Hepatocyte (in vitro differentiated cells): ENCODE results near the gene TSPAN32. TPM values are rescaled to one million over a fixed set of nuclear protein-coding genes. Genes with fewer than 3 reads are reported as not detected.
"Not testable (repeated sequence)": the region's sequence is repeated elsewhere in the genome, so short reads cannot be mapped to it uniquely, and the experiment has no call there.

Experiments used
- DNase-seq: peaks from one replicate; pipeline ENCODE4 v3.0.0-alpha.2; 2016; ENCODE audit warnings: low spot score
- H2AFZ ChIP-seq: fragments of 200-600 bp; sonication (generic); 2 replicates; pipeline ENCODE4 v1.6.0; 2016; ENCODE audit warnings: antibody characterized with exemption, mild to moderate bottlenecking
- H3K27ac ChIP-seq: fragments of 200-600 bp; sonication (generic); 2 replicates; pipeline ENCODE4 v1.5.1; 2016; ENCODE audit warnings: mild to moderate bottlenecking
- H3K27me3 ChIP-seq: fragments of 200-600 bp; sonication (generic); 2 replicates; pipeline ENCODE4 v1.6.1; 2016
- H3K36me3 ChIP-seq: fragments of 200-600 bp; sonication (generic); replicated peaks from 2 replicates; pipeline ENCODE4 v1.5.1; 2016; ENCODE audit warnings: low read depth; ENCODE audit not compliant: insufficient read depth
- H3K4me1 ChIP-seq: fragments of 200-600 bp; sonication (generic); 2 replicates; pipeline ENCODE4 v1.5.1; 2016; ENCODE audit warnings: mild to moderate bottlenecking, moderate library complexity; ENCODE audit not compliant: insufficient read depth
- H3K4me2 ChIP-seq: fragments of 200-600 bp; sonication (generic); 2 replicates; pipeline ENCODE4 v1.6.0; 2016
- H3K4me3 ChIP-seq: fragments of 200-600 bp; sonication (generic); 2 replicates; pipeline ENCODE4 v1.5.1; 2016; ENCODE audit warnings: mild to moderate bottlenecking
- H3K79me2 ChIP-seq: fragments of 200-600 bp; sonication (generic); 2 replicates; pipeline ENCODE4 v1.6.0; 2017; ENCODE audit warnings: mild to moderate bottlenecking
- H3K9me2 ChIP-seq: fragments of 200-600 bp; sonication (generic); replicated peaks from 2 replicates; pipeline ENCODE4 v1.6.0; 2017; ENCODE audit warnings: mild to moderate bottlenecking; ENCODE audit not compliant: insufficient read depth
- H3K9me3 ChIP-seq: fragments of 200-600 bp; sonication (generic); 2 replicates; pipeline ENCODE4 v1.5.1; 2016; ENCODE audit warnings: low read depth, mild to moderate bottlenecking
- H4K20me1 ChIP-seq: fragments of 200-600 bp; sonication (generic); 2 replicates; pipeline ENCODE4 v1.6.0; 2016; ENCODE audit warnings: mild to moderate bottlenecking; ENCODE audit not compliant: insufficient read depth, poor library complexity, severe bottlenecking
- CTCF ChIP-seq: fragments of 200-600 bp; sonication (generic); IDR thresholded peaks from 2 replicates; pipeline ENCODE4 v1.5.1; 2016; ENCODE audit warnings: antibody characterized with exemption, mild to moderate bottlenecking; ENCODE audit not compliant: poor library complexity
- EZH2 ChIP-seq: fragments of 200-600 bp; sonication (generic); IDR thresholded peaks from 2 replicates; pipeline ENCODE4 v1.6.1; 2016; ENCODE audit warnings: antibody characterized with exemption, mild to moderate bottlenecking, borderline replicate concordance
- EZH2phosphoT487 ChIP-seq: fragments of 200-600 bp; sonication (generic); IDR thresholded peaks from one replicate; pipeline ENCODE4 v1.6.1; 2018; ENCODE audit warnings: antibody characterized with exemption, mild to moderate bottlenecking, low read depth, moderate library complexity; ENCODE audit not compliant: unreplicated experiment, severe bottlenecking
- WGBS: methylation state at CpG from one replicate; pipeline ENCODE4 v1.1.6; 2016; ENCODE audit warnings: low lambda C conversion rate; ENCODE audit errors: missing lambda C conversion rate; 5-methylcytosine and 5-hydroxymethylcytosine counted together
- polyA plus RNA-seq: library from polyadenylated mRNA; unstranded; fragments of >200 nt; fragmentation: Nextera tagmentation; extraction: Ambion mirVana; gene quantifications from 2 replicates; pipeline ENCODE4 v1.2.1, GENCODE V29; 2016
- total RNA-seq: library from RNA; depleted of rRNA; stranded (reverse); fragments of >200 nt; gene quantifications from 2 replicates; pipeline ENCODE4 v1.2.3, GENCODE V29; 2014

TSPAN32 gene
- total and polyA plus RNA-seq, 2 experiments from 2014 or later, result 1.5 to 4.8 TPM

- TF ChIP-seq EZH2 (no peak), CTCF (no peak), EZH2phosphoT487 (no peak)
- no peaks in the 10 kb centered on the region for H3K36me3 ChIP-seq
- 91% methylated on average over 15 of the region's 15 CpGs for WGBS
These were observed 62.0 kb downstream of the TSPAN32 start for GRCh38 chr11:2363577-2364370.

GRCh38 chr11:2364386-2364785 is 62.6 kb downstream of the TSPAN32 start:
- H4K20me1 ChIP-seq, H2AFZ ChIP-seq, H3K27ac ChIP-seq, H3K27me3 ChIP-seq, H3K9me3 ChIP-seq, H3K9me2 ChIP-seq, H3K36me3 ChIP-seq, H3K79me2 ChIP-seq, DNase-seq, H3K4me3 ChIP-seq, H3K4me1 ChIP-seq, H3K4me2 ChIP-seq: not testable (repeated sequence)
- 93% methylated on average over 12 of the region's 12 CpGs for WGBS

More at GRCh38 chr11:2363577-2364370, 62.0 kb downstream of the TSPAN32 start:
- Histone ChIP-seq H3K27ac (no peak overlapping the region), H4K20me1 (no peaks in the 10 kb centered on the region), H3K9me3 (no peaks in the 10 kb centered on the region), H3K4me2 (no peak overlapping the region), H3K4me3 (no peak overlapping the region), H2AFZ (no peak overlapping the region), H3K9me2 (no peaks in the 10 kb centered on the region), H3K79me2 (no peaks in the 10 kb centered on the region), H3K27me3 (no peaks in the 10 kb centered on the region), H3K4me1 (no peaks in the 10 kb centered on the region)
- DNase-seq, result no peak

- TF ChIP-seq EZH2phosphoT487 (no peak), EZH2 (no peak), CTCF (no peak)
- Histone ChIP-seq H3K9me2 (no peaks in the 10 kb centered on the region), H4K20me1 (no peaks in the 10 kb centered on the region), H3K36me3 (no peaks in the 10 kb centered on the region), H3K9me3 (no peaks in the 10 kb centered on the region), H3K4me1 (no peaks in the 10 kb centered on the region), H3K79me2 (no peaks in the 10 kb centered on the region), H3K4me2 (no peak overlapping the region), H3K27ac (no peak overlapping the region), H2AFZ (no peak overlapping the region), H3K4me3 (no peak overlapping the region), H3K27me3 (no peaks in the 10 kb centered on the region)
- WGBS, result 91% methylated on average over 16 of the region's 16 CpGs
- no peak for DNase-seq
These were observed 63.9 kb downstream of the TSPAN32 start for GRCh38 chr11:2365571-2366210.

- Histone ChIP-seq H3K4me3 (no peak overlapping the region), H4K20me1 (no peaks in the 10 kb centered on the region), H3K27ac (no peak overlapping the region), H3K4me2 (no peak overlapping the region), H3K36me3 (no peaks in the 10 kb centered on the region), H2AFZ (no peak overlapping the region), H3K79me2 (no peaks in the 10 kb centered on the region), H3K4me1 (no peaks in the 10 kb centered on the region), H3K9me2 (no peaks in the 10 kb centered on the region), H3K9me3 (no peaks in the 10 kb centered on the region), H3K27me3 (no peaks in the 10 kb centered on the region)
- WGBS, result 85% methylated on average over 10 of the region's 11 CpGs
- no peak for TF ChIP-seq CTCF
- DNase-seq, result no peak
These were observed 64.5 kb downstream of the TSPAN32 start for GRCh38 chr11:2366276-2366675.
